ENCODE data around the gene MID1. TPM values are rescaled to one million over a fixed set of nuclear protein-coding genes. Genes with fewer than 3 reads are reported as not detected.

MID1 gene
- 20.8 to 28.3 TPM (median 26.1 TPM) in 5 replicates for total RNA-seq (2022; extraction: Qiagen RNA extraction)

GRCh38 chrX:10620121-10620699 is at the start of gene MID1:
Gene MID1 (minus strand): TSS chrX:10620585. CDS start chrX:10567547, 53,038 bp downstream.

